Lower leg skin (tissue), 3 donors: Measurements from ENCODE around the gene CAPN8.

ENCODE experiments used
- CTCF ChIP-seq, 3 donors: fragments of 450-650 bp; IDR thresholded peaks; one replicate each; pipeline ENCODE4 v1.5.1; 2016; ENCODE audit warnings: antibody characterized with exemption in 3 of 3, mild to moderate bottlenecking in 3 of 3, moderate library complexity in 2 of 3
- POLR2A ChIP-seq, 2 donors: fragments of 450-650 bp; IDR thresholded peaks; one replicate each; pipeline ENCODE4 v1.6.1; 2016 to 2017; ENCODE audit warnings: antibody characterized with exemption in 2 of 2, mild to moderate bottlenecking in 1 of 2, moderate library complexity in 1 of 2

- no peak for TF ChIP-seq CTCF (IDR thresholded peaks at IDR 0.05)
- no peak for TF ChIP-seq POLR2A (IDR thresholded peaks at IDR 0.05)
These were observed 45.1 kb downstream of the CAPN8 start for GRCh38 chr1:223620297-223620897.
